ENCODE results near the gene ERLIN1.

- TF ChIP-seq EZH2 (IDR thresholded peaks at IDR 0.05; ENCODE audit: insufficient read depth, poor library complexity, severe bottlenecking) (no peak), EZH2phosphoT487 (IDR thresholded peaks at IDR 0.05; ENCODE audit: insufficient read depth, low read depth) (no peak)
Observed at GRCh38 chr10:100133801-100134200, 52.0 kb downstream of the ERLIN1 start.
